GM23338 (cell line): ENCODE measurements around the gene MAST3. TPM values are rescaled to one million over a fixed set of nuclear protein-coding genes. Genes with fewer than 3 reads are reported as not detected.

Experiments used
- EZH2 ChIP-seq: fragments of 200-600 bp; sonication (generic); IDR thresholded peaks from one replicate; pipeline ENCODE4 v1.8.0; 2017; ENCODE audit warnings: antibody characterized with exemption, mild to moderate bottlenecking, low read depth; ENCODE audit not compliant: unreplicated experiment
- EZH2phosphoT487 ChIP-seq: fragments of 200-600 bp; sonication (generic); IDR thresholded peaks from one replicate; pipeline ENCODE4 v1.8.1; 2018; ENCODE audit warnings: antibody characterized with exemption; ENCODE audit not compliant: unreplicated experiment
- JUNB ChIP-seq: IDR thresholded peaks from one replicate; pipeline ENCODE4 v1.6.1; 2016; ENCODE audit warnings: antibody characterized with exemption; ENCODE audit not compliant: unreplicated experiment
- NANOG ChIP-seq: IDR thresholded peaks from 2 replicates; pipeline ENCODE4 v1.6.1; 2016; ENCODE audit warnings: antibody characterized with exemption, borderline replicate concordance
- POLR2AphosphoS5 ChIP-seq: IDR thresholded peaks from 2 replicates; pipeline ENCODE4 v1.6.1; 2016; ENCODE audit warnings: antibody characterized with exemption, low read depth
- STAT1 ChIP-seq: IDR thresholded peaks from one replicate; pipeline ENCODE4 v1.6.1; 2016; ENCODE audit warnings: antibody characterized with exemption; ENCODE audit not compliant: unreplicated experiment
- ZNF114 ChIP-seq: fragments of 250-450 bp; sonication (Bioruptor Pico); IDR thresholded peaks from 2 replicates; pipeline ENCODE4 v1.5.0; 2020; ENCODE audit warnings: mild to moderate bottlenecking, moderate library complexity
- ZNF331 ChIP-seq: fragments of 250-450 bp; sonication (Bioruptor Pico); IDR thresholded peaks from 2 replicates; pipeline ENCODE4 v1.5.0; 2020; ENCODE audit warnings: low read depth, mild to moderate bottlenecking, moderate library complexity
- polyA plus RNA-seq: library from polyadenylated mRNA; unstranded; fragments of >200 nt; fragmentation: Nextera tagmentation; extraction: Ambion mirVana; gene quantifications from 2 replicates; pipeline ENCODE4 v1.2.1, GENCODE V29; 2016
- total RNA-seq: library from RNA; depleted of rRNA; stranded (reverse); fragments of >200 nt; shearing (Covaris generic); gene quantifications from 2 replicates; pipeline ENCODE4 v1.2.3, GENCODE V29; 2014
- TF ChIP-seq, protein P1 (sequence below): fragments of 250-450 bp; sonication (Bioruptor Pico); IDR thresholded peaks from 2 replicates; pipeline ENCODE4 v1.5.0; 2020; ENCODE audit warnings: mild to moderate bottlenecking, moderate library complexity
- TF ChIP-seq, protein P2 (sequence below): IDR thresholded peaks from 2 replicates; pipeline ENCODE4 v1.6.1; 2016; ENCODE audit warnings: antibody characterized with exemption
- TF ChIP-seq, protein P3 (sequence below): IDR thresholded peaks from one replicate; pipeline ENCODE4 v1.6.1; 2018; ENCODE audit warnings: antibody characterized with exemption; ENCODE audit not compliant: unreplicated experiment

Gene MAST3
- total and polyA plus RNA-seq, 2 experiments from 2014 or later: 5.6 to 8.8 TPM

DNA sequence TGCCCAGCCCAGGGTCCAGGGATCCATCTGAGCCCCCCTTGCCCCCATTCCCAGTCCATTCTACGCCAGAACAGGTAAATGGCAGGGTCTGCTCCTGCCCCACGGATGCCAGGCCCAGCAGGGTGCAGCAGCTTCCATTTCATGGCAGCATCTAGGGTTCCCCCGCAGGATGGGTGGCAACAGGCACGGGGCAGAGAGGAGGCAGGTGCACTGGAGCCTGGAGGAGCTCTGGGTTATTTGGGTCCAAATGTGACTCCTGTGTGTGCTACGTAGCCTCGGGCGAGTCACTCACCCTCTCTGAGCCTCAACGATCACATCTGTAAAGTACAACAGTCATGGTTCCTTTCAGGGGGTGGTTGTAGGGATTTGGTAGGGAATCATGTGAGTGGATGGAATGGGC is 38.3 kb upstream of the MAST3 start (continued):
- TF ChIP-seq, protein P1, sequence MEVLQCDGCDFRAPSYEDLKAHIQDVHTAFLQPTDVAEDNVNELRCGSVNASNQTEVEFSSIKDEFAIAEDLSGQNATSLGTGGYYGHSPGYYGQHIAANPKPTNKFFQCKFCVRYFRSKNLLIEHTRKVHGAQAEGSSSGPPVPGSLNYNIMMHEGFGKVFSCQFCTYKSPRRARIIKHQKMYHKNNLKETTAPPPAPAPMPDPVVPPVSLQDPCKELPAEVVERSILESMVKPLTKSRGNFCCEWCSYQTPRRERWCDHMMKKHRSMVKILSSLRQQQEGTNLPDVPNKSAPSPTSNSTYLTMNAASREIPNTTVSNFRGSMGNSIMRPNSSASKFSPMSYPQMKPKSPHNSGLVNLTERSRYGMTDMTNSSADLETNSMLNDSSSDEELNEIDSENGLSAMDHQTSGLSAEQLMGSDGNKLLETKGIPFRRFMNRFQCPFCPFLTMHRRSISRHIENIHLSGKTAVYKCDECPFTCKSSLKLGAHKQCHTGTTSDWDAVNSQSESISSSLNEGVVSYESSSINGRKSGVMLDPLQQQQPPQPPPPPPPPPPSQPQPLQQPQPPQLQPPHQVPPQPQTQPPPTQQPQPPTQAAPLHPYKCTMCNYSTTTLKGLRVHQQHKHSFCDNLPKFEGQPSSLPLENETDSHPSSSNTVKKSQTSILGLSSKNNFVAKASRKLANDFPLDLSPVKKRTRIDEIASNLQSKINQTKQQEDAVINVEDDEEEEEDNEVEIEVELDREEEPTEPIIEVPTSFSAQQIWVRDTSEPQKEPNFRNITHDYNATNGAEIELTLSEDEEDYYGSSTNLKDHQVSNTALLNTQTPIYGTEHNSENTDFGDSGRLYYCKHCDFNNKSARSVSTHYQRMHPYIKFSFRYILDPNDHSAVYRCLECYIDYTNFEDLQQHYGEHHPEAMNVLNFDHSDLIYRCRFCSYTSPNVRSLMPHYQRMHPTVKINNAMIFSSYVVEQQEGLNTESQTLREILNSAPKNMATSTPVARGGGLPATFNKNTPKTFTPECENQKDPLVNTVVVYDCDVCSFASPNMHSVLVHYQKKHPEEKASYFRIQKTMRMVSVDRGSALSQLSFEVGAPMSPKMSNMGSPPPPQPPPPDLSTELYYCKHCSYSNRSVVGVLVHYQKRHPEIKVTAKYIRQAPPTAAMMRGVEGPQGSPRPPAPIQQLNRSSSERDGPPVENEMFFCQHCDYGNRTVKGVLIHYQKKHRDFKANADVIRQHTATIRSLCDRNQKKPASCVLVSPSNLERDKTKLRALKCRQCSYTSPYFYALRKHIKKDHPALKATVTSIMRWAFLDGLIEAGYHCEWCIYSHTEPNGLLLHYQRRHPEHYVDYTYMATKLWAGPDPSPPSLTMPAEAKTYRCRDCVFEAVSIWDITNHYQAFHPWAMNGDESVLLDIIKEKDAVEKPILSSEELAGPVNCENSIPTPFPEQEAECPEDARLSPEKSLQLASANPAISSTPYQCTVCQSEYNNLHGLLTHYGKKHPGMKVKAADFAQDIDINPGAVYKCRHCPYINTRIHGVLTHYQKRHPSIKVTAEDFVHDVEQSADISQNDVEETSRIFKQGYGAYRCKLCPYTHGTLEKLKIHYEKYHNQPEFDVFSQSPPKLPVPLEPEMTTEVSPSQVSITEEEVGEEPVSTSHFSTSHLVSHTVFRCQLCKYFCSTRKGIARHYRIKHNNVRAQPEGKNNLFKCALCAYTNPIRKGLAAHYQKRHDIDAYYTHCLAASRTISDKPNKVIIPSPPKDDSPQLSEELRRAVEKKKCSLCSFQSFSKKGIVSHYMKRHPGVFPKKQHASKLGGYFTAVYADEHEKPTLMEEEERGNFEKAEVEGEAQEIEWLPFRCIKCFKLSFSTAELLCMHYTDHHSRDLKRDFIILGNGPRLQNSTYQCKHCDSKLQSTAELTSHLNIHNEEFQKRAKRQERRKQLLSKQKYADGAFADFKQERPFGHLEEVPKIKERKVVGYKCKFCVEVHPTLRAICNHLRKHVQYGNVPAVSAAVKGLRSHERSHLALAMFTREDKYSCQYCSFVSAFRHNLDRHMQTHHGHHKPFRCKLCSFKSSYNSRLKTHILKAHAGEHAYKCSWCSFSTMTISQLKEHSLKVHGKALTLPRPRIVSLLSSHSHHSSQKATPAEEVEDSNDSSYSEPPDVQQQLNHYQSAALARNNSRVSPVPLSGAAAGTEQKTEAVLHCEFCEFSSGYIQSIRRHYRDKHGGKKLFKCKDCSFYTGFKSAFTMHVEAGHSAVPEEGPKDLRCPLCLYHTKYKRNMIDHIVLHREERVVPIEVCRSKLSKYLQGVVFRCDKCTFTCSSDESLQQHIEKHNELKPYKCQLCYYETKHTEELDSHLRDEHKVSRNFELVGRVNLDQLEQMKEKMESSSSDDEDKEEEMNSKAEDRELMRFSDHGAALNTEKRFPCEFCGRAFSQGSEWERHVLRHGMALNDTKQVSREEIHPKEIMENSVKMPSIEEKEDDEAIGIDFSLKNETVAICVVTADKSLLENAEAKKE: no peak
- TF ChIP-seq POLR2AphosphoS5 (no peak), EZH2 (no peak), STAT1 (no peak), NANOG (no peak), JUNB (no peak), ZNF114 (CRISPR knock-in tag) (no peak), EZH2phosphoT487 (no peak), ZNF331 (CRISPR knock-in tag) (no peak)
- TF ChIP-seq, protein P2, sequence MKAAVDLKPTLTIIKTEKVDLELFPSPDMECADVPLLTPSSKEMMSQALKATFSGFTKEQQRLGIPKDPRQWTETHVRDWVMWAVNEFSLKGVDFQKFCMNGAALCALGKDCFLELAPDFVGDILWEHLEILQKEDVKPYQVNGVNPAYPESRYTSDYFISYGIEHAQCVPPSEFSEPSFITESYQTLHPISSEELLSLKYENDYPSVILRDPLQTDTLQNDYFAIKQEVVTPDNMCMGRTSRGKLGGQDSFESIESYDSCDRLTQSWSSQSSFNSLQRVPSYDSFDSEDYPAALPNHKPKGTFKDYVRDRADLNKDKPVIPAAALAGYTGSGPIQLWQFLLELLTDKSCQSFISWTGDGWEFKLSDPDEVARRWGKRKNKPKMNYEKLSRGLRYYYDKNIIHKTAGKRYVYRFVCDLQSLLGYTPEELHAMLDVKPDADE: no peak
- TF ChIP-seq, protein P3, sequence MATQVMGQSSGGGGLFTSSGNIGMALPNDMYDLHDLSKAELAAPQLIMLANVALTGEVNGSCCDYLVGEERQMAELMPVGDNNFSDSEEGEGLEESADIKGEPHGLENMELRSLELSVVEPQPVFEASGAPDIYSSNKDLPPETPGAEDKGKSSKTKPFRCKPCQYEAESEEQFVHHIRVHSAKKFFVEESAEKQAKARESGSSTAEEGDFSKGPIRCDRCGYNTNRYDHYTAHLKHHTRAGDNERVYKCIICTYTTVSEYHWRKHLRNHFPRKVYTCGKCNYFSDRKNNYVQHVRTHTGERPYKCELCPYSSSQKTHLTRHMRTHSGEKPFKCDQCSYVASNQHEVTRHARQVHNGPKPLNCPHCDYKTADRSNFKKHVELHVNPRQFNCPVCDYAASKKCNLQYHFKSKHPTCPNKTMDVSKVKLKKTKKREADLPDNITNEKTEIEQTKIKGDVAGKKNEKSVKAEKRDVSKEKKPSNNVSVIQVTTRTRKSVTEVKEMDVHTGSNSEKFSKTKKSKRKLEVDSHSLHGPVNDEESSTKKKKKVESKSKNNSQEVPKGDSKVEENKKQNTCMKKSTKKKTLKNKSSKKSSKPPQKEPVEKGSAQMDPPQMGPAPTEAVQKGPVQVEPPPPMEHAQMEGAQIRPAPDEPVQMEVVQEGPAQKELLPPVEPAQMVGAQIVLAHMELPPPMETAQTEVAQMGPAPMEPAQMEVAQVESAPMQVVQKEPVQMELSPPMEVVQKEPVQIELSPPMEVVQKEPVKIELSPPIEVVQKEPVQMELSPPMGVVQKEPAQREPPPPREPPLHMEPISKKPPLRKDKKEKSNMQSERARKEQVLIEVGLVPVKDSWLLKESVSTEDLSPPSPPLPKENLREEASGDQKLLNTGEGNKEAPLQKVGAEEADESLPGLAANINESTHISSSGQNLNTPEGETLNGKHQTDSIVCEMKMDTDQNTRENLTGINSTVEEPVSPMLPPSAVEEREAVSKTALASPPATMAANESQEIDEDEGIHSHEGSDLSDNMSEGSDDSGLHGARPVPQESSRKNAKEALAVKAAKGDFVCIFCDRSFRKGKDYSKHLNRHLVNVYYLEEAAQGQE: no peak
